Glutamatergic neuron (in vitro differentiated cells): Measurements from ENCODE around the gene PRRT1. TPM values are rescaled to one million over a fixed set of nuclear protein-coding genes. Genes with fewer than 3 reads are reported as not detected.

ENCODE experiments used
- DNase-seq: peaks from one replicate; pipeline ENCODE4 v3.0.0; 2022
- H3K27ac Mint-ChIP-seq: one replicate; pipeline ENCODE4 v1.8.0; 2020; ENCODE audit warnings: mild to moderate bottlenecking, mixed read lengths, inconsistent platforms; ENCODE audit not compliant: unreplicated experiment
- H3K27me3 Mint-ChIP-seq: one replicate; pipeline ENCODE4 v1.8.0; 2020; ENCODE audit warnings: mild to moderate bottlenecking, moderate library complexity, mixed read lengths, inconsistent platforms; ENCODE audit not compliant: unreplicated experiment
- H3K36me3 Mint-ChIP-seq: one replicate; pipeline ENCODE4 v1.8.0; 2020; ENCODE audit warnings: mild to moderate bottlenecking, mixed read lengths, inconsistent platforms; ENCODE audit not compliant: unreplicated experiment
- H3K4me1 Mint-ChIP-seq: one replicate; pipeline ENCODE4 v1.8.0; 2020; ENCODE audit warnings: mild to moderate bottlenecking, low read depth, mixed read lengths, inconsistent platforms; ENCODE audit not compliant: unreplicated experiment
- H3K4me3 Mint-ChIP-seq: one replicate; pipeline ENCODE4 v1.8.0; 2020; ENCODE audit warnings: mild to moderate bottlenecking, mixed read lengths, inconsistent platforms; ENCODE audit not compliant: unreplicated experiment
- H3K9me3 Mint-ChIP-seq: one replicate; pipeline ENCODE4 v1.8.0; 2020; ENCODE audit warnings: mild to moderate bottlenecking, moderate library complexity, mixed read lengths, inconsistent platforms; ENCODE audit not compliant: unreplicated experiment
- total RNA-seq: library from RNA; stranded (reverse); fragmentation: NEBNext Ultra II Directional; extraction: Animal tissue kit (Norgen Biotek cat#: 25700); gene quantifications from one replicate; pipeline ENCODE4 v1.2.1, GENCODE V29; 2021; ENCODE audit not compliant: unreplicated experiment
- TF ChIP-seq, protein P1 (sequence below): fragments of 200-600 bp; sonication (generic); IDR thresholded peaks from one replicate; pipeline ENCODE4 v1.5.0; 2021; ENCODE audit not compliant: partially characterized antibody, unreplicated experiment

Gene PRRT1
- total RNA-seq, 1 donor from 2014 or later: 5.1 TPM

DNA sequence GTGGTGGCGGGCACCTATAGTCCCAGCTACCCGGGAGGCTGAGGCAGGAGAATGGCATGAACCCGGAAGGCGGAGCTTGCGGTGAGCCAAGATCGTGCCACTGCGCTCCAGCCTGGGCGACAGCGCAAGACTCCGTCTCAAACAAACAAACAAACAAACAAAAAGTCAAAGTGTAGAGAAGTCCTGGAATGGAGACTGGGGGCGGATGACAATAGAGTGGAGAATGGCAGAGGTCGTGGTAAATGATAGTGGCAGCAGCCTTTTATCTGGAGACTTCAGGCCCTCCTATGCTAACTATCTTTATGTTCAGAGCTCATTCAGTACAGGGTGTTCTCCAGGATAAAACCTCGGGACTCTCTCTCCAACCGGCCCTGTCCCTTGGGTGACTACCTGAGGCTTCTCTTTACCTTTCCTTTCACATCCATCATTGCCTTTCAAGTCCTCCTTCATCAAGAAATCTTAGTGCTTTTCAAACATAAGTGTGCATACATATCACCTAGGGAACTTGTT, 20.2 kb downstream of the PRRT1 start:
- TF ChIP-seq, protein P1, sequence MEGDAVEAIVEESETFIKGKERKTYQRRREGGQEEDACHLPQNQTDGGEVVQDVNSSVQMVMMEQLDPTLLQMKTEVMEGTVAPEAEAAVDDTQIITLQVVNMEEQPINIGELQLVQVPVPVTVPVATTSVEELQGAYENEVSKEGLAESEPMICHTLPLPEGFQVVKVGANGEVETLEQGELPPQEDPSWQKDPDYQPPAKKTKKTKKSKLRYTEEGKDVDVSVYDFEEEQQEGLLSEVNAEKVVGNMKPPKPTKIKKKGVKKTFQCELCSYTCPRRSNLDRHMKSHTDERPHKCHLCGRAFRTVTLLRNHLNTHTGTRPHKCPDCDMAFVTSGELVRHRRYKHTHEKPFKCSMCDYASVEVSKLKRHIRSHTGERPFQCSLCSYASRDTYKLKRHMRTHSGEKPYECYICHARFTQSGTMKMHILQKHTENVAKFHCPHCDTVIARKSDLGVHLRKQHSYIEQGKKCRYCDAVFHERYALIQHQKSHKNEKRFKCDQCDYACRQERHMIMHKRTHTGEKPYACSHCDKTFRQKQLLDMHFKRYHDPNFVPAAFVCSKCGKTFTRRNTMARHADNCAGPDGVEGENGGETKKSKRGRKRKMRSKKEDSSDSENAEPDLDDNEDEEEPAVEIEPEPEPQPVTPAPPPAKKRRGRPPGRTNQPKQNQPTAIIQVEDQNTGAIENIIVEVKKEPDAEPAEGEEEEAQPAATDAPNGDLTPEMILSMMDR: no peak
- H3K36me3 Mint-ChIP-seq: no peaks in the 10 kb centered on the region
- H3K27ac Mint-ChIP-seq: peak overlapping the region; percentile 66
- peaks cover 10% of the 10 kb centered on the region for H3K9me3 Mint-ChIP-seq
- DNase-seq: no peak
- H3K27me3 Mint-ChIP-seq: peaks cover 12% of the 10 kb centered on the region
- H3K4me3 Mint-ChIP-seq: peak overlapping the region; percentile 59
- peaks cover 15% of the 10 kb centered on the region for H3K4me1 Mint-ChIP-seq

DNA sequence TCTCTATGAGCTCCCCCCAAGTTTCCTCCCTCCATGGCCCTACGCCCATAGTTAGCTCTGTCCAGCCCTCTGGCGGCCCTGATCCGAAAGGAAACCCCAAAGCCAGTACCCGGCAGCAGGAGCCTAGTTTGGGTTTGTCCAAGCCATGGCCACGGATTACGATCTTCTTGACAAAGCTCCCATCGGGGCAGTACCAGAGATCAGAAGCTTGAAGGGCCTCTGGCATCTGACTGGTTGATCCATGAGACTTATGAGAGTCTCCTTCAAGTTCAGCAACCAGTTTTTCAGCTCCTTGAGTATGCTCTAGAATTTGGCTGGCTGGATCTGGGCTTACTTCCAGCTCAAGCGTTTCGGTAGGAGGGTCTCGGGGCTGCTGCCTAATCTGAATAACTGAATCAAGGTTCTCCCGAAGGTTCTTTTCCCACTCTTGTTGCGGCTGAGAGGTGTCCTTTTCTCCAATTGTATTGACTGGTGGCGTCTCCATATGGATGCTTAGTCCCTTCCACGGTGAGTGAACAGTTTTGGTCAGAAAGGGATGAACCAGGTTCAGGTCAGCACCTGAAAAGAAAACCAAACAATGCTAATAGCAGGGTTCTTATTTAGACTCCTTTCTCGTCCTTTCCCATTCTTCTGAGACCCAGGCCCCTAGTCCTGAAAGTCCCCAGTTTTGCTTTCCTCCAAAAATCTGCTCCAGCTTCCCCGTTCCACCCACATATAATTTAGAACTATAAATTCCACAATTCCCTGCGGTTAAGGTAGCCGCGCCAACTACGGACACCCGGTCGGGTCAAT, 22.2 kb downstream of the PRRT1 start:
- Mint-ChIP-seq H3K4me1 (peaks cover 15% of the 10 kb centered on the region), H3K27me3 (peaks cover 14% of the 10 kb centered on the region), H3K27ac (peak overlapping the region; percentile 76)

DNA sequence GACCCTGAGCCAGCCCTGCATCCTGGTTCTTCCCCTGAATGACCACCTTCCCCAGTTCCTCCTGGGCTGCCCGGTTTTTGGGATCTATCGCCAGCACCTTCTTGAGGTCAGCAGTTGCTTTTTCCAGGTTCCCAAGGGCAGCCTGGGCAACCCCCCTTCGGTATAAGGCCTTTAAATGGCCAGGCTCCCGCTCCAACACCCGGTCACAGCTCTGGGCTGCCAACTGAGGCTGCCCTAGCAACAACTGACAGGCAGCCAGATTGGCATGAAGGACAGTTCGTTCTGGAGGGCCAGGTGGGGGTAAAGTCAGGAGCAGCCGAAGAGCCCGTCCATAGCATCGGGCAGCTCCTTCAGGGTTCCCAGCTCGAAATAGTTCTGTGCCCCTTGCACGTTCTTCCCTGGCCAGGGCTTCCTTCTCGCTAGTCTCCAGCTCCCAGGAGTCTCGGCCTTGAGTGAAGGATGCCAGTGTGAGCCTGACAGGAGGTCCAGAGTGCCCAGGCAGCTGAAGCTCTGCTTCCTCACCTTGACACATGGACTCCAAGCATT, 22.9 kb downstream of the PRRT1 start:
- DNase-seq: no peak
- Mint-ChIP-seq H3K9me3 (peaks cover 12% of the 10 kb centered on the region), H3K4me3 (peak overlapping the region; percentile 98), H3K27ac (peak overlapping the region; percentile 43), H3K36me3 (peaks cover 6% of the 10 kb centered on the region), H3K4me1 (peaks cover 15% of the 10 kb centered on the region), H3K27me3 (peaks cover 17% of the 10 kb centered on the region)
- TF ChIP-seq, protein P1: no peak

More for the DNA sequence above, 22.2 kb downstream of the PRRT1 start:
- Mint-ChIP-seq H3K9me3 (peaks cover 12% of the 10 kb centered on the region), H3K4me3 (peak overlapping the region; percentile 96), H3K36me3 (peaks cover under 1% of the 10 kb centered on the region)
- TF ChIP-seq, protein P1: no peak
- no peak for DNase-seq

DNA sequence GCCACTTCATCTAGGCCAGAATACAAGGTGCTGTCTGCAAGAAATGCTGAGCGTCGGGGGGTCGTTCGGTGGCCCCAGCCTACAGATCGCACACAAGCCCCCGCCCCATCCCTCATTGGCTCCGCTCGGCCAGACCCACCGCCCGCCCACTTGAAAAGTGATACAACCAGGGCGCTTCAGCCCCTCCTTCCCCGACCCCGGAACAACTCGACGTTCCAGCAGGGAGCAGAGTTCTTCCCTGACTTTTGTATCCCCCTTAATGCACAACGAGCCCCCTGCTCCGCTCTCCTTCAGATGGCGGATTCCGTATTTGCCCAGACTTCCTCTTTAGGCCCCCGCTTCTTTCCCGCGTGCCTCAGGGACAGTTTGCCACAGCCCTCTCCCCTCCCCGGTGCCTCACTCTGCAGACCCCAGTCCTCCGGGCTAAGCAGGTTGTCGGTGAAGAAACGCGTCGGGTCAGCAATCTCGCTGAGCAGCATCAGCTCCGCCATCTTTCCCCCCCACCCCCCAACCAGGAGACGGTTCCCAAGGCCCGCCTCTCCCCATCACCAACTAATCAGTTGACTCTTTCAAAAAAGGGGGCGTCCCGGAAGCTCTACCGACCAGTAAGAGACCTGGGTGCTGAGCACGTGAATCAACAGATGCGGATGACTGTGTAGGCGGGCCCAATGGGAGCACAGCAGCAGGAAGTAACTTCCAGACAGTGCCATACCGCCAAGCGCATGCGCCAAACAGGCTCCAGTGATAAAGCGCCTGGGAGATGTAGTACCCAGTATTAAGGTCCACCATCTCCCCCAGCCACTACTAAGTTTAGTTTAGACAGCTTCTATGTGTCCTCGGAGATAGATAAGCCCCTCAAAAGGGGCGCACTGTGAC, 23.8 kb downstream of the PRRT1 start, which contains the start of gene ATF6B:
ATF6B (minus strand) TSS at position 530 of the 876 bp plus-strand sequence; CDS start at position 491, 39 bp downstream.
- Mint-ChIP-seq H3K4me3 (peak within 1 kb of the TSS; percentile 98), H3K27me3 (peaks cover 17% of the 10 kb centered on the region), H3K9me3 (peaks cover 12% of the 10 kb centered on the region), H3K27ac (peak within 1 kb of the TSS; percentile 83), H3K36me3 (peaks cover 6% of the 10 kb centered on the region), H3K4me1 (peaks cover 15% of the 10 kb centered on the region)
- DNase-seq: peak; percentile 95
- TF ChIP-seq, protein P1: no peak
